ENCODE data around the gene IL20.

GRCh38 chr1:206834711-206835110, 30.7 kb upstream of the IL20 start:
- TF ChIP-seq CTCF (IDR thresholded peaks at IDR 0.05) = no peak
- no peak for TF ChIP-seq POLR2A (IDR thresholded peaks at IDR 0.05)
- TF ChIP-seq EP300 (IDR thresholded peaks at IDR 0.05) = no peak
